ENCODE data around the gene ATP6V1B1.

ATP6V1B1 gene

DNA sequence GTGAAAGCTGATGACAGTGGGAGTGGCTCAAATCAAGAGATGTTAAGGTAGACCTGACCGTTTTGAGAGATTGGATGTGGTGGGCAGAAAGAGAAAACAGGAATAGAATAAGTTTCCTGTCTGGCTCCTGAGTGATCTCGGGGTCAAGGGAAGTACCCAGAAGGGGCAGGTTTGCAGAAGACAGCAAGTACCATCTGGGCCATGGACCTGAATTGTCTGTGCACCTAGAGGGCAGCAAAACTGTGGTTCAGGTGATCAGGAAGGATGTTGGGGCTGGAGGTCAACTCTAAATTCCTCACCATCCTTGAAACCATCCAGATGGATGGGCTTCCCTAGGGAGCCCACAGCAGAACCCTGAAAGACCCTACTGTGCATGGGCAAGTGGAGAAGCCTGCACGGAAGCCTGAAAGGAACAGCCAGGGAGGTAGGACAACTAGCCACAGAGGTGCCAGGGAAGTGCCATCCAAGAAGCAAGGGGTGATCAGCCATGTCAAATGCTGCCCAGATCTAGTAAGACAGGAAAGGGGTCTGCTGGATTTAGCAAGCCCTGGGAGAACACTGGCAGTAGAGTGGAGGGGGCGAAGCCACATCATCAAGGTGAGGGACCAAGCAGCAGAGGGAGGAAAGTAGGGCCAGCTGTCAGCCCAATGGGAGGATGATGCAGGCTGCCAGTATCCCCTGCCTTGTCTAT lies 50.9 kb downstream of the ATP6V1B1 start:
- TF ChIP-seq, protein P1, sequence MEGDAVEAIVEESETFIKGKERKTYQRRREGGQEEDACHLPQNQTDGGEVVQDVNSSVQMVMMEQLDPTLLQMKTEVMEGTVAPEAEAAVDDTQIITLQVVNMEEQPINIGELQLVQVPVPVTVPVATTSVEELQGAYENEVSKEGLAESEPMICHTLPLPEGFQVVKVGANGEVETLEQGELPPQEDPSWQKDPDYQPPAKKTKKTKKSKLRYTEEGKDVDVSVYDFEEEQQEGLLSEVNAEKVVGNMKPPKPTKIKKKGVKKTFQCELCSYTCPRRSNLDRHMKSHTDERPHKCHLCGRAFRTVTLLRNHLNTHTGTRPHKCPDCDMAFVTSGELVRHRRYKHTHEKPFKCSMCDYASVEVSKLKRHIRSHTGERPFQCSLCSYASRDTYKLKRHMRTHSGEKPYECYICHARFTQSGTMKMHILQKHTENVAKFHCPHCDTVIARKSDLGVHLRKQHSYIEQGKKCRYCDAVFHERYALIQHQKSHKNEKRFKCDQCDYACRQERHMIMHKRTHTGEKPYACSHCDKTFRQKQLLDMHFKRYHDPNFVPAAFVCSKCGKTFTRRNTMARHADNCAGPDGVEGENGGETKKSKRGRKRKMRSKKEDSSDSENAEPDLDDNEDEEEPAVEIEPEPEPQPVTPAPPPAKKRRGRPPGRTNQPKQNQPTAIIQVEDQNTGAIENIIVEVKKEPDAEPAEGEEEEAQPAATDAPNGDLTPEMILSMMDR (IDR thresholded peaks at IDR 0.05; ENCODE audit: borderline replicate concordance, insufficient read depth, low read depth, low read length), result no peak

GRCh38 chr2:70987386-70987785 lies 51.7 kb downstream of the ATP6V1B1 start:
- TF ChIP-seq, protein P1 (IDR thresholded peaks at IDR 0.05; ENCODE audit: borderline replicate concordance, insufficient read depth, low read depth, low read length), result no peak
- no peak overlapping the region for H3K4me3 ChIP-seq (ENCODE audit: low read depth, low read length)

More for the DNA sequence above, 50.9 kb downstream of the ATP6V1B1 start:
- no peak overlapping the region for H3K4me3 ChIP-seq (ENCODE audit: low read depth, low read length)

DNA sequence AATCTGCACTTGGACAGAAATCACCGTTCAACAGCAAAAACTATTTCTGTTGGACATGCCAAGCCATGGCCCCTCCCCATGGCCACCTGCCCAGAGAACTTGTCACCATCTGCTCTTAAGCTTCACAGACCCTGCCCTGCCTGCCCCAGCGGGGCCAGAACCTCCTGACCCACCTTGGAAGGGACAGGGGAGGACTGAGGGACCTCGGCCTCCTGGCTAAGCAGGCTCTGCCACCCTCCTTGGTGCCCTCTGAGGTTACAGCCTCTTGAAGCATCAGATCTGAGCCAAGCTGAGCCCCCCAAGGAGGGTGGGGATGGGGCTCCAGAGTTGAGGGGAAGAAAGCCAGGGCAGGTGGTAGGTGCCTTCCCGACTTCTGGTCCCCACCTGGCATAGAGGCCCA lies 52.5 kb downstream of the ATP6V1B1 start:
- TF ChIP-seq, protein P1 (IDR thresholded peaks at IDR 0.05; ENCODE audit: borderline replicate concordance, insufficient read depth, low read depth, low read length), result no peak
- no peak overlapping the region for H3K4me3 ChIP-seq (ENCODE audit: low read depth, low read length)

GRCh38 chr2:70988726-70989648 lies 53.3 kb downstream of the ATP6V1B1 start:
- no peak overlapping the region for H3K4me3 ChIP-seq (ENCODE audit: low read depth, low read length)
- TF ChIP-seq, protein P1 (IDR thresholded peaks at IDR 0.05; ENCODE audit: borderline replicate concordance, insufficient read depth, low read depth, low read length), result no peak

GRCh38 chr2:70990216-70990615 lies 54.5 kb downstream of the ATP6V1B1 start:
- no peak overlapping the region for H3K4me3 ChIP-seq (ENCODE audit: low read depth, low read length)
- TF ChIP-seq, protein P1 (IDR thresholded peaks at IDR 0.05; ENCODE audit: borderline replicate concordance, insufficient read depth, low read depth, low read length), result no peak

GRCh38 chr2:70991142-70991541 lies 55.4 kb downstream of the ATP6V1B1 start:
- no peak overlapping the region for H3K4me3 ChIP-seq (ENCODE audit: low read depth, low read length)
- TF ChIP-seq, protein P1 (IDR thresholded peaks at IDR 0.05; ENCODE audit: borderline replicate concordance, insufficient read depth, low read depth, low read length), result no peak

All from GM12875 (cell line).